GM20431 (cell line): ENCODE results near the gene KCP.
"Not testable (repeated sequence)": the region's sequence is repeated elsewhere in the genome, so short reads cannot be mapped to it uniquely, and the experiment has no call there.

Source experiments
- in situ Hi-C: fragments of 300-500 bp; cut with MseI, MboI; formaldehyde crosslinking; loops from one replicate; pipeline ENCODE4 v1.15.0; 2020; ENCODE audit warnings: low sequenced_read_pairs; ENCODE audit not compliant: unreplicated experiment

KCP gene

GRCh38 chr7:128922496-128923410 lies 12.2 kb upstream of the KCP start:
- in situ Hi-C loops, result no loop called here

DNA sequence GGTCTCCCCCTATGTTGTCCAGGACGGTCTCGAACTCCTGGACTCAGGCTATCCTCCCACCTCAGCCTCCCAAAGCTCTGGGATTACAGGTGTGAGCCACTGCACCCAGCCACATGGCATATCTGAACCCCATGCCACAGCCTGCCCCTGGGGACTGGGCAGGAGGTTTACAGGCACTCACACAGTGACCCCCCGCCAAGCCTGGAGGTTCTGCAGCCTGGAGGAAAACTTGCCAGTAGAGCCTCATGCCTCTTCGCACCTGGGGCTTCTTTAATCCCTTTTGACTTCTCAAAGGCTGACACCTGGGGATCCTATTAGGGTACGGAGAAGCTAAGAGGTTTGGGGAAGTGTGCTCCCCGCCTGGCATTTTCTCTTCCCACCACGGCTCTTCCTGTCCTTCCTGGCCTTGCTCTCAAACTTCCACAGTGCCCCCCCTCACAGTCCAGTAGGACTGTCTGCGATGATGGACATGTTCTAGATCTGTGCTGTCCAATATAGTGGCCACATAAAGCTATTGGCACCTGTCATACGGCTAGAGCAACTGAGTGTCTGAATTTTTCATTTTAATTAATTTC lies 11.4 kb upstream of the KCP start:
- in situ Hi-C loops, result no loop called here

GRCh38 chr7:128920913-128921582 lies 10.5 kb upstream of the KCP start:
- in situ Hi-C loops, result no loop called here

DNA sequence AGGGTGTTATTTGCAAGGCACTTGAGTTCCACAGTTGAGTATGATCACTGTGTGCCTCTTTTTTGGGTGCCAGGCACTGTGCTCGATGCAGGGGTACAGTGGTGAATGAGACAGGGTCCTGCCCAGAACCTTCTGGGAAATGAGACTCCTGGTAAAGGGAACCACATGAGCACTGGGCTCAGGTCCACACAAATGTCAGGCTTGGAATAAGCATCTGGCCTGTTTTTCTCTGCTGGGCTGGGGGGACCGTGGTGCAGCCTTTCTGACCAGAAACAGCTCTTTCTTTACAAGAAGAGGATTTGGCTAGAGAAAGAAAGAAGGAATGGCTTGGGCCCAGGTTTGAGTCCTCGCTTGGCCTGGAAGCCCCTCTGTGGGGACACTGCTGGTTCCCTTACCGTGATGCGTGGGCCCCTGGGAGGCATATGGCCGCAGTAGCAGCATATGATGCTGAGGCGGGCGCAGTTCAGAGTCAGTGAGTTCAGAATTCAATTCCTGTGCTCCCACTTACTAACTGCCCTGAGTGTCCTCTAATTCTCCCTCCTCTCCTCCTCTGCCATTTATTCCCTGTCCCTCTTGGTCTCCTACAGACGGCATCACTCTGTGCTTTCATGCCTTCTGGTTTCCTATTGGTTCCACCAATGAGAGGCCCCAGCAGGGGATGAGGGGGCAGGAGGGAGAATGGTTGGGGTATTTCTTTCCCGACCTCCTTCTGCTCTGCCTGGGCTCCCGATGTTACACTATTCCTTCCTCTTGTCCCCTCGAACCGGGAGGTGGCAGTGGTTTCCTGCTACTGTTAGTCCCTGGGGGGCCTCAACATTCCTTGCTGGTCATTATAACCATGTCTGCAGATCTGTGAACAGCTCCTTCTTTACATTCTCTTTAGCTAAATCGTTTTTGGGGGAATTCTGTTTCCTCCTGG lies 9.6 kb upstream of the KCP start:
- in situ Hi-C loops, result no loop called here

DNA sequence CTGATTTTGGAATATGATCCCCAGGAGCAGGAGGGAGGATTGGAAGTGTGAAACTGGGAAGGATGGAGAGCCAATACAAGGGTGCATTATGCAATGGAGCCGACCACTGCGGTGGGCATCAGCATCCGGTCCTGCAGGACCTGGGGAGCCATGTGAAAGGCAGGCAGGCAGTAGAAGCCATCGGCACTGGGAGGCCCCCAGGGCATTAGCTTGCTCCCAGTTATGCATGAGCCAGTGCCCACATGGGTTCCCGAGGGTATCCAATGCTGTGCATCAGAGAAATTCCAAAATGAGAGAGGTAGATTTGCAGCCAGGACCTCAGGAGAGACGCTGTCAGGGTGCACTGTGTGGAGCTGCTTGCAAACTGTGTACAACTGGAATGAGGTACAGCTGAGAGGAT lies 8.7 kb upstream of the KCP start:
- in situ Hi-C loops, result no loop called here

DNA sequence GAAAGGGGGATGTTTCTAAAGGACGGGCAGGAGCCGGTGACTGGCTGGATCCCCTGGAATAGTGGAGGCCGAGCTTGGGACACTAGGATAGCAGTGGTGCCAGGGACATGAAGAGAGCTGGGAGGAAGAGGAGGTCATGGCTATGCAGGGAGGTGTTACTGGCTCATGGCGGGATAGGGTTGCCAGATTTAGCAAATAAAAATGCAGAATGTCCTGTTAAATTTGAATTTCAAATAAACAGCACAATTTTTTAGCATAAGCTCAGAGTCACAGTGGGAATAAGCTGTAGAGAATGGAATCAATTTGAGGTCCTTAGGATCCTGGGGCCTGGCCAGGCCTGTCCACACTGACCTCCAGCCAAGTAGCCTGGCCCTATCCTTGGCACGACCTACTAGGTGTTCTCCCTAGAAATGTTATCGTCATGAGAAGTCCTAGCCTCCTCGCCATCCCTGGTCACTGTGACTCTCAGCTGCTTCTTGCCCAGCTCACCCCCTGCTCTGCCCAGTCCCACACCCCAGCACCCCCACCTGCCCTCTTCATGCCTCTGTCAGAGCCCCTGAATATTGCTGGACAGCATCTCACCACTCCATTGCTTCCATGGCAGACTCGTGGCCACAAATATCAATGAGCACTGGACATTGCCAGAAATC lies 7.6 kb upstream of the KCP start:
- in situ Hi-C loops, result no loop called here

DNA sequence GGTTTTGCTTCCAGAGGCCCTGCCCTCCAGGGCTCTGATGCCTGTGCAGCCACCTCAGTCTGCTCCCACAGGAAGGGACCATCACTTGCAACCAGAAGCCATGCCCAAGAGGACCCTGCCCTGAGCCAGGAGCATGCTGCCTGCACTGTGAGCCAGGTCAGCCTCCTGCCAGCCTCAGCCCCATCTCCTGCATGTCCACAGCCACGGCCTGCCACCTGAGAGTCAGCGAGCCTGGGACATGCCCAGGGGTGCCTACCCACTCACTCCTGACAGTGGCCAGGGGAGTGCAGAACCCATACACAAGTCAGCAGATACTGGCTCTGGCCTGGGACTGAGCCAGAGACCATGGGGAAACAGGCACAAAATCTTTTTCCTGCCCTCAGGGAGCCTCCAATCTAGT lies 6.6 kb upstream of the KCP start:
- in situ Hi-C loops, result no loop called here

- in situ Hi-C loops, result no loop called here
Measured at GRCh38 chr7:128916643-128916915, 6.1 kb upstream of the KCP start.

- in situ Hi-C loops, result no loop called here
Measured at GRCh38 chr7:128915841-128916642, 5.5 kb upstream of the KCP start.

DNA sequence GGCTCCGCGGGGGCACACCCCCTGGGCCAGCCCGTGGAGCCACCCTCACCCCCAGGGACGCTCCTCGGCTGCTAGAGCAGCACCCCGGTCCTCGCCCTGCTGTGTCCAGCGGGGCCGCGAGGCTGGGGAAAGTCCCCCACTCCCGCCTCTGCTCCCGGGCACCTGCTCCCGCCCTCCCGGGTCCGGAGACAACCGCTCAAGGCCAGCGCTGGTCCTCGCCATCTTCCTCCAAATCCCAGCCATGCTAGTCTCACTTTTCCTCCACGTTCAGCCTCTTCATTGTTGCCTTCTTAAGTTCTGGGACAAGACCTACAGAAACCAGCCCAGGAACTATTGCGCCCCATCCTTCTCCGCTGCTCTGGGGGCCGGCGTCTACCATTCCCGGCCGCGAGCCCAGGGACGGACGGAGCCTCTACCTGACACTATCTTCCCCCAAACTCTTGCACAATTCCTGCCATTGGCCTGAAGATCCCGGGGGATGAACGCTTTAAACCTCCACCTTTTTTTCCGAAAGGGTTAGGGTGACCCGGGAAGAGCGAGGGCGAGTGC lies 4.8 kb upstream of the KCP start:
- in situ Hi-C loops, result no loop called here

DNA sequence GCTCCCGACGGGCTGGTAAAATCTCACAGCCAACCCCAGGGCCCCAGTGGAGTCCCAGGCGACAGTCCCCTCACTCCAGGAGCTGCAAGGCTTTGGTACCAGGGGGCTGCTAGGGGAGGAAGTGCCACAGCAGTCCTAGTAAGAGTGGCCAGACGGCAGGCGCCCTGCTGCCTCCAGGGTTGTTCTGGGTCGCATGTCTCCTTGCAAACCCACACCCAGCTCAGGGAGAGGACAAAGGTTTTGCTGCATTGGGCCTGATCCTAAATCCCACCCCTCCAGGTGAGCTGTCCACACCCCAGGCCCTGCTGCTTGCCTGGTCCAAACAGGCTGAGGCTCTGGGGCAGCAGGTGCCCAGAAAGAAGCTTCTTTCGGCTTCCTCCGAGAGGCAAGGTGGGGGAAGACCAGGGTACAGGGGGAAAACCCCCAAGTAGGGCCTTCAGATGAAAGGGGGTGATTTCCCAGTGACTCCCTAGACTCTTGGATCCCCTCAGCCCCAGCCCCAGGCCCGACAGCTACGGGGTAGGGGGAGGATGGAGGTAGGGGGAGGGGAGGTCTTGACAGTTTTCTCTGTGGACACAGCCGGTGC lies 4.2 kb upstream of the KCP start:
- in situ Hi-C loops, result no loop called here

DNA sequence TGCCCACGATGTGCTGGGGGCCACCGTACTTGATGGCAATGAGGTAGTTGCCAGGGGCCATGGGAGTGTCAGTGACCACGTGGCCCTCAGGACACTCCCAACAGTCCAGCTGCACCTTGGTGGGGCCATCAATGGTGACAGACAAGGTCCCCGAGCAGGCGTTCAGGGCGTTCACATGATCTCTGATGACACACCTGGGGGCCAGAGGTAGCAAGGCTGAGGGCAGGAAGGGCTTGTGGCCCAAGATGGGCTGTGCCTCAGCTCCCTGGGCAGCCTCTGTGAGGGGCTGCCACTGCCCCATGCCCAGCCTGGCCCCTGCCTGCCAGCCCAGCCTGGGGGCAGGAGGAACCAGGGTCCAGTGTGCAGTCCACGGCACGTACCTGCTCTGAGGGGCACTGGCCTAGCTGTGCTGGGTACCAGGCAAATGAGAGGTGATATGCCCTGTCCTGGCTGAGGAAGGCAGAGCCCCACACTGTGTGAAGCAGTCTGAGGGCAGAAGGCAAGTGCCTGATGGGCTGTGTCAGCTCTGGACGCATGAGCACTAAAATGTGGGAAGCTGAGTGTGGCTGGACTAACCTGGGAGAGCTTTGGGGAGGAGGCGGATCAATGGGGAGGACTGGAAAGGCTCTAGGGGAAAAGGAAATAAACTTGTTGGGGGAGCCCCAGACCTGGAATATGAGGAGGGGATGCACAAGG lies 3.5 kb upstream of the KCP start:
- in situ Hi-C loops, result no loop called here

- in situ Hi-C loops, result not testable (repeated sequence)
Measured at GRCh38 chr7:128912709-128913495, 2.4 kb upstream of the KCP start.

GRCh38 chr7:128912281-128912680 lies 1.8 kb upstream of the KCP start:
- in situ Hi-C loops, result no loop called here

DNA sequence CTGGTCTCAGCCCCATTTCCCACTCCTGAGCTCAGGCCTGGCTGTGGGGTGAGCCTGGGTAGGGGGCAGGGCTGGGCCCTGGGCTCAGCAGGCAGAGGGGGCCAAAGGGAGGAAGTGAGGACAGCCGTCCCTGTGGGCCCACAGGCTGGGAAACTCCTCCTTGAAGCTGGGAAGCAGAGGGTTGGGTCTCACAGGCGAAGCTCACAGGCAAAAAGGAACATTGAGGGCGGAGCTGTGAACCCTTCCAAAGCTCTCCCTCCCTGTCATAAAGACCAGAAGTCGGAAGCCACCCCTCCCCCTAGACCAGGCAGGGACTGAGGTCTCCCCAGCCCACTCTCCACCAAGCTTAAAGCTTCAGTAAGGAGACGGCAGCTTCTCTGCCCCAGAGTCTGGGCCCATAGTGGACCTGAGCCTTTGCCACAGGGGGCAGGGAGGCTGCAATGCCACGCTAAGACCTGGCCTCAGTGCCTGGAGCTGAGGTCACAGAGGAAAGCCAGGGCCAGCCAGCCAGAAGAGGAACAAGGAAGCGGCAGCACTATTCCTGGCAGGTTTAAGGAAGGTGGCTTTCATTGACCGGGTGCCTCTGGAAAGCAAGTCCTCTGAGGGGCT lies 1.0 kb upstream of the KCP start:
- in situ Hi-C loops, result no loop called here

GRCh38 chr7:128909625-128910568 lies 612 bp downstream of the KCP start:
- in situ Hi-C loops, result no loop called here
